Activated CD4-positive, alpha-beta T cell treated with anti-CD3 and anti-CD28 coated beads, Interleukin-2, amount 50 U/mL, for 48 hours (primary cell): ENCODE measurements around the gene CYP46A1.

Experiments
- DNase-seq, 2 experiments: peaks; one replicate each; pipeline ENCODE4 v3.0.0-alpha.2; 2020

CYP46A1 gene

GRCh38 chr14:99674776-99675381 lies 9.2 kb upstream of the CYP46A1 start:
- no peak for DNase-seq

GRCh38 chr14:99675382-99675835 lies 8.7 kb upstream of the CYP46A1 start:
- no peak for DNase-seq

- no peak for DNase-seq
These were observed 8.1 kb upstream of the CYP46A1 start for GRCh38 chr14:99675951-99676350.

- DNase-seq = no peak
These were observed 7.4 kb upstream of the CYP46A1 start for GRCh38 chr14:99676657-99677056.

- no peak for DNase-seq
These were observed 6.6 kb upstream of the CYP46A1 start for GRCh38 chr14:99677231-99678140.

DNA sequence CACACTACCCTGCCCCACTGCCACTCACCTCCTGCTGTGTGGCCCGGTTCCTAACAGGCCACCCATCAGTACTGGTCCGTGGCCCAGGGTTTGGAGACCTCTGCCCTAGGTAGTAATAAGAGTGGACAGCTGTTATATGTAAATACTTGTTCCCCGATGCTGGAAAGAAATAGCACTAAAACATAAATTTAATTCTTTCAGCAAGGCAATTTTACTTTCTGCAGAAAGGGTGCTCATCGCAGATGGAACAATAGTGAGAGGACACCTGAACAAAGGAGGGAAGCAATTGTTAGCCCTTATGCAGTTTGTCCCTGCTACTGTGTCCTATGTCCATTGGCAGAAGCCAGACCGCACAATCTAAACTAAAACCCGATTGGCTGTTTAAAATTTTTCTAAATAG lies 5.9 kb upstream of the CYP46A1 start:
- DNase-seq = no peak

DNA sequence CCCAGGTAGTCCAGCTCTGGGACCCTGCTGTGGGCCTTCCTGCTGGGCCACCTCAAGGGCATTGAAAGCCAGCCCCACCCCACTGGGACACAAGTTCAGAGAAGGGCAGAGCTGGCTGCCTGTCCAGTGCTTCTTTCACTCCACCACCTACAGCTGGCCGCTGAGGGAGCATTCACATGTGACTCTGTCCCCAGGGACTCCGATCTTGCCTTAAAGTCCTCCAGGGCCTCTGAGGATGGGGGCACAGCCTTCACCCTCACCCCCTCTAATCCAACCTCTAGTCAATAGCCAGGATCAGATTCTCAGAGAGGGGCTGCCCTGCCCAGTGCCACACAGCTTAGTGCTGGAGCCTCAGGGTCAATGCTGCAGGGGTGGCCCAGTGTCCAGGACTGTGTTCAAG lies 5.0 kb upstream of the CYP46A1 start:
- DNase-seq = no peak

DNA sequence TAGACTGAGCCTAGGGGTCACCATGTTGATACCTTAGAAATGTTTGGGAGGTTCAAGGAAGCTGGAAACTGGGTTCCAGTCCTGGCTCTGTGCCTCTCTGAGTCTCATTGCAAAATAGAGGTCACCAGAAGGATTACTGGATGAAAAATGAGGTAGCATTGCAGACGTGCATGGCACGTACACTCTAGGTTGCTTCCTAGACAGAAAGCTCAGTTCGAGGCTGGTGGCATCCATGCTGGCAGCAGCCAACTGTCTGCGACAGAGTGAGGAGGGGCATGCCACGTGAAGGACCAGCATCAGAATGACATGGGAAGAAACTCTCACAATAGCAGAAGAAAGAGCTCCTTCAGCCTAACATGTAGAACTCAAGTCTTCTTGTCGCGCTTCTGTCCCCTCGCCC lies 4.6 kb upstream of the CYP46A1 start:
- no peak for DNase-seq

GRCh38 chr14:99679996-99680395 lies 4.1 kb upstream of the CYP46A1 start:
- DNase-seq = no peak

GRCh38 chr14:99681101-99681831 lies 2.8 kb upstream of the CYP46A1 start:
- DNase-seq = no peak

GRCh38 chr14:99681832-99682148 lies 2.3 kb upstream of the CYP46A1 start:
- no peak for DNase-seq

GRCh38 chr14:99682809-99683618 lies 1.1 kb upstream of the CYP46A1 start:
- peak; percentile 88 to 89 for DNase-seq

DNA sequence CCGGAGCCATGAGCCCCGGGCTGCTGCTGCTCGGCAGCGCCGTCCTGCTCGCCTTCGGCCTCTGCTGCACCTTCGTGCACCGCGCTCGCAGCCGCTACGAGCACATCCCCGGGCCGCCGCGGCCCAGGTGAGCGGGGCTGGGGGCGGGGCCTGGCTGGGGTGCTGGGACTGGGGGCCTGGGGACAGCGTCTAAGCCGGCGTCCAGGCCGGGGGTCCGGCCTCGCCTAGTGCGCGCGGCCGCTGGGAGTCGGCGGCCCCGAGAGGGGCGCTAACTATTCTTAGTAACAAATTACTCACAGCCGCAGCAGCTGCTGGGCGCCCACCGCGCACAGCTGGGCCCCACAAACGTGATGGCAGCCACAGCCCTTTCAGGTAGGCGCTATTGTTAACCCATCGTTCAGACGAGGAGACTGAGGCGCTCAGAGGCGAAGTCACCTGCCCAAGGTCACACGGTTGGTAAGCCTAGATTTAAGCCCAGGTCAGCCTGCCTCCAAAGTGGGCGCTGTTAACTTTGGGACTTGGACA lies 374 bp downstream of the CYP46A1 start:
- no peak for DNase-seq

GRCh38 chr14:99685151-99685591 lies 1.1 kb downstream of the CYP46A1 start:
- DNase-seq = no peak

GRCh38 chr14:99685596-99685995 lies 1.5 kb downstream of the CYP46A1 start:
- DNase-seq = no peak

DNA sequence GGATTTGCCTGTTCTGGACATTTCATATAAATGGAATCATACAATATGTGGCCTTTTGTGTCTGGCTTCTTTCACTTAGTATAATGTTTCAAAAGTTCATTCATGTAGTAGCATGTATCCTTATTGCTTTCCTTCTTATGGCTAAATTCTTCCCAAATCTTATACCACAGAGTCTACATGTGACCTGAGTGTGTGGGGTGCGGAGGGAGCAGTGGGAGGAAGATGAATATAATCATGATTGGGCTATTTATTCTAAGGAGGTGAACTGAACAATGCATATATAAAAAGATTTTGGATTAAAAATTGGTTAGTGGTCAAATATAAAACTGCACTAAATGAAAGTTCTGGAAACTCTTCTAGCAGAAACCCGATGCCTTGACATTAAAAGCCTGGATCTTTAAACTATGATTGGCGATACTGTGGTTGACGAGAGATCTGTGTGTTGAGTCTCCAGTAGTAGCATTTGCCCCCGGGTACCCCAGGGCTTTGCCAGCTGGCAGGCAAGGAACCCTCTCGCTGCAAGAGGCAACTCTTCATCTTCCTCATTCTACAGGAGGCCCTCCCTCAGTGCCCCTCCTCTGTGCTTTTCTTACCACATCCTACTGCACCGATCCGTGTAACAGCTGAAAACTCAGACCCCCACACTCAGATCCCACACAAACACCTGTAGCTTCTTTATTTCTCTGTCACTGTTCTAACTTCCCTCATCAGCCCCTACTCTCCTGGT lies 2.6 kb downstream of the CYP46A1 start:
- DNase-seq = no peak

DNA sequence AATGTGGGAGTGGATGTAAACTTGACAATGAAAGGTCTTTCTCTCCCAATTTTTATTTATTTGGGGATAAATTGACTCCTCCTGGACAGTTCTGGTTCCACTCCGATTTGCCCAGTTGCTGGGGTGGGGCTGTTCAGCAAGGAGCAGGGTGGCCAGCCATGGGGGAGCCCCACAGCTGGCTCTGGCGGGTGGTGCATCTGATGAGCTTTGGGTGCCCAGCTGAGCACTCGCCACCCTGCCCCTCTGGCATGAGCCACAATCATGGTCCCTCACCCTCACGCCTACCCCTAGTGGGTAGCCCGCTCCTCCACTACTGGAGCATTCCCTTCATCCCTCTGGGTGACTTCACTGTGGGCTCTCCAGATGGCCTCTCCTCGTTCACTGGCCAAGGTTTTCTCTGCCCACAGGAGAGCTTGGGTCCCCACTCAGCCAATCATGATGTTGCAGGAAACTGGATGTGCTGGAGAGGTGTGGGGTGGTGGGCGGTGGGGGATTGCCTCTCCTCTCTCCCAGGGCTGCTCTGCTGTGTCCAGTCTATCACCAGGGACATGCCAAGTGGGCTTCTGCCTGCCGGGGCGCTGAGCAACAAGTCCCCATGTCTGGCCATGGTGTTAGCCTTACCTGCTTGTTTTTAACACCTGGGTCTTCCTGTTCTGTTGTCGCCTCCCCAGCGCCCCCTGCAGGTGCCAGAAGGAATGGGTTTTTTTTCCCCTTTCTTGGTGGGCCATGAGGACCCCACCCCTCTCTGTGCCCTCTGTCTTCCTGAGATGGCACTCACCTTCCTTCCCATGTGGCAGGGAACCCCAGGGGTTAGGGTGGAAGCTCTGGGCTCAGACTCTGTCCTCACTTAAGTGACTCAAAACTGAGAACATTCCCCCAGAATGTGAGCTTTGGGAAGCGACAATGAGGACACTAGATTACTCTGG lies 3.4 kb downstream of the CYP46A1 start:
- DNase-seq = peak; percentile 21 to 23

DNA sequence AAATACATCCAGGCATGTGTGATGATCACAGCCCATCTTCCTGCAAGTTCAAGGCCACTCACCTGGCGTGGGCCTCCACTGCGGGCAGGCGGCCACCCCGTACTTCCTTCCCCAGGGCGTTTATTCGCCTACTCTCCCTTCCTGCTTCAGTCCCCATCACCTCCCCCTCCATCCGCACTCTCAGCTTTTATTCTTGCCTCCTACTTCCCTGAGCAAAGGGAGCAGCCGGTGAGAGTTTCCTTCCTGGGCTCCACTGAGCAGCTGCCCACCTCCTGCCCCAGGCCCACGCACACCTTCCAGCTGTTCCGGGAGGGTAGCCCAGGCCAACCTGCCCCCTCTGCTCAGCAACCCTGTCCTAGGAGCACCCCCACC lies 4.1 kb downstream of the CYP46A1 start:
- no peak for DNase-seq

DNA sequence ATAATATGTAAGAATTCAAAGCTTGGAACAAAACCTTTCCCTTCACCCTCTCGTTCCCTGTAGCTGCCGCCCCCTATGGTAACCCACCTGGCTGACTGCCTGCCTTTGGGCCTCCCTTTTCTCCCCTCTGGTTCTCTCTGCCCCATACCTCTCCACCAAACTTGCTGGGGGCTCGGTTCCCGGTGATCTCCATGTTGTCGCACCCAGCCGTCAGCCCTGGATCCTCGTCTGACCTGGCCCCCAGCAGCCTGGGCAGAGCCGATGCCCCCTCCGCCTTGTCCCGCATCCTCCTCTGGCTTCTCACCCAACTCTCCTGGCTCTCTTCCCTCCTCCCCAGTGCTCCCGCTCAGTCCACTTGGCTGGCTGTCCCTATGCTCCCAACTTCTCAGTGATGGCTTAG lies 4.5 kb downstream of the CYP46A1 start:
- DNase-seq = no peak
